HepG2 (cell line): ENCODE results near the gene MCC. TPM values are rescaled to one million over a fixed set of nuclear protein-coding genes. Genes with fewer than 3 reads are reported as not detected.

Source experiments
- ATAC-seq: fragments of 200-7000 bp; cut with Tn5 transposase; 3 replicates; pipeline ENCODE4 v1.9.1; 2020; ENCODE audit warnings: mild to moderate bottlenecking, moderate library complexity
- BruUV-seq: library from RNA; stranded (reverse); fragments of 400-500 nt; replicated peaks from 2 replicates; lab custom pipeline; 2021; lab: Mats Ljungman, UMichigan
- CTCF ChIA-PET: fragments of 300-600 bp; formaldehyde crosslinking; extraction: SDS; loops from one replicate; lab custom pipeline; 2021; ENCODE audit warnings: low total read pairs, inconsistent platforms, low intra/inter-chr PET ratio; lab: Yijun Ruan, JAX
- POLR2A ChIA-PET: fragments of 350-600 bp; sonication (Branson Sonifier 250); formaldehyde crosslinking; loops from one replicate; lab custom pipeline; 2020; ENCODE audit warnings: antibody characterized with exemption, inconsistent platforms; lab: Yijun Ruan, JAX
- DNase-seq: peaks from one replicate; pipeline ENCODE4 v3.0.0-alpha.2; 2015; ENCODE audit warnings: low spot score
- FAIRE-seq: peaks from 3 replicates; lab custom pipeline; 2011; peaks lifted over from hg19 to GRCh38; lab: Jason Lieb, UNC
- H2AFZ ChIP-seq: one replicate; pipeline ENCODE4 v1.6.1; 2011; ENCODE audit warnings: low read length, inconsistent platforms
- H3K27ac ChIP-seq: fragments of 300-600 bp; 3 replicates; pipeline ENCODE4 v1.8.0; 2011; ENCODE audit warnings: mixed run types, mild to moderate bottlenecking, mixed read lengths, low read length, inconsistent platforms; ENCODE audit not compliant: insufficient read depth; ENCODE audit errors: extremely low read length
- H3K27me3 ChIP-seq, 2 experiments: fragments of 200-600 bp in 1 of 2; 2 replicates in 1 of 2; 3 replicates in 1 of 2; pipeline versions ENCODE4 v1.6.0 to v1.8.0; 2011; ENCODE audit warnings: low read length in 2 of 2, mild to moderate bottlenecking in 2 of 2, moderate library complexity in 2 of 2, inconsistent platforms in 1 of 2; ENCODE audit not compliant: insufficient read depth in 2 of 2, control insufficient read depth in 1 of 2
- H3K36me3 ChIP-seq, 2 experiments: fragments of 200-600 bp in 1 of 2; replicated peaks in 1 of 2; 2 replicates in 1 of 2; 3 replicates in 1 of 2; pipeline versions ENCODE4 v1.5.1 to v1.8.0; 2011; ENCODE audit warnings: low read length in 2 of 2, inconsistent platforms in 1 of 2; ENCODE audit not compliant: insufficient read depth in 2 of 2, control insufficient read depth in 1 of 2
- H3K4me1 ChIP-seq: 2 replicates; pipeline ENCODE4 v1.5.1; 2012; ENCODE audit warnings: low read length, inconsistent platforms; ENCODE audit not compliant: insufficient read depth
- H3K4me2 ChIP-seq: 2 replicates; pipeline ENCODE4 v1.6.0; 2011; ENCODE audit warnings: low read depth, low read length, inconsistent platforms
- H3K4me3 ChIP-seq, 3 experiments: fragments of 200-600 bp in 1 of 3; sonication (generic), shearing (Covaris generic) in 1 of 3; replicated peaks in 1 of 3; 2 replicates each; pipeline ENCODE4 v1.5.1; 2011 to 2016; ENCODE audit warnings: low read length in 3 of 3, inconsistent platforms in 2 of 3, low read depth in 2 of 3, mild to moderate bottlenecking in 2 of 3, control low read depth in 1 of 3, mixed read lengths in 1 of 3; ENCODE audit not compliant: insufficient read depth in 1 of 3
- H3K79me2 ChIP-seq: one replicate; pipeline ENCODE4 v1.6.1; 2011; ENCODE audit warnings: low read length, inconsistent platforms; ENCODE audit not compliant: insufficient read depth
- H3K9ac ChIP-seq: 2 replicates; pipeline ENCODE4 v1.6.0; 2011; ENCODE audit warnings: mild to moderate bottlenecking, low read depth, low read length, inconsistent platforms; ENCODE audit not compliant: insufficient read depth
- H3K9me3 ChIP-seq: 2 replicates; pipeline ENCODE4 v1.5.1; 2012; ENCODE audit warnings: mild to moderate bottlenecking, low read length
- H4K20me1 ChIP-seq: 2 replicates; pipeline ENCODE4 v1.6.0; 2011; ENCODE audit warnings: inconsistent platforms, mild to moderate bottlenecking, low read length, moderate library complexity; ENCODE audit not compliant: insufficient read depth
- FOXP1 ChIP-seq, 2 experiments: fragments of 450-650 bp in 1 of 2; IDR thresholded peaks; 2 replicates each; pipeline ENCODE4 v1.6.1; 2017 to 2018; ENCODE audit warnings: antibody characterized with exemption in 1 of 2
- GFI1 ChIP-seq: sonication (generic); formaldehyde crosslinking; IDR thresholded peaks from 2 replicates; pipeline ENCODE4 v1.5.0; 2020; ENCODE audit warnings: missing genetic modification reagents, mild to moderate bottlenecking, borderline replicate concordance
- HNF4A ChIP-seq: sonication (generic); formaldehyde crosslinking; IDR thresholded peaks from 2 replicates; pipeline ENCODE4 v1.4.0; 2020; ENCODE audit warnings: missing genetic modification reagents
- NCOR1 ChIP-seq: fragments of 200-600 bp; sonication (generic); IDR thresholded peaks from 2 replicates; pipeline ENCODE4 v1.7.0; 2017; ENCODE audit warnings: antibody characterized with exemption, low read length, borderline replicate concordance
- RARG ChIP-seq: sonication (generic); formaldehyde crosslinking; IDR thresholded peaks from 2 replicates; pipeline ENCODE4 v1.4.0; 2020; ENCODE audit warnings: low read depth, mild to moderate bottlenecking, missing genetic modification reagents
- WGBS: methylation state at CpG from one replicate; pipeline ENCODE4 v1.1.6; 2017; ENCODE audit warnings: low lambda C conversion rate; 5-methylcytosine and 5-hydroxymethylcytosine counted together
- in situ Hi-C: cut with HindIII; loops from 2 replicates; pipeline ENCODE4 v1.10.0; 2017; ENCODE audit warnings: low pct_unique_long_range_greater_than_20kb; ENCODE audit not compliant: extremely low pct_ligation_motif_present
- intact Hi-C: fragments of 100-400 bp; cut with micrococcal nuclease; formaldehyde crosslinking; loops from one replicate; pipeline ENCODE4 v1.10.0; 2022; ENCODE audit not compliant: unreplicated experiment
- polyA plus RNA-seq, 8 experiments: library from polyadenylated mRNA; depleted of rRNA in 3 of 8; stranded (reverse) in 7 of 8; unstranded in 1 of 8; fragments of >200 nt; fragmentation: Illumina TruSeq in 4 of 8; extraction: Trizol in 4 of 8; gene quantifications; 2 replicates each; pipeline versions ENCODE4 v1.2.1 to v1.2.3, GENCODE V29; 2011 to 2016; ENCODE audit warnings: low read depth in 4 of 8, missing spikeins in 1 of 8, mixed read lengths in 1 of 8; ENCODE audit not compliant: insufficient read depth in 1 of 8
- total RNA-seq, 5 experiments: library from RNA; depleted of rRNA; stranded (reverse); fragments of >200 nt; fragmentation: Illumina TruSeq; extraction: Trizol; gene quantifications; 2 replicates each; pipeline ENCODE4 v1.2.3, GENCODE V29; 2016; ENCODE audit warnings: low read depth in 1 of 5
- TF ChIP-seq, protein P1 (sequence below): sonication (generic); formaldehyde crosslinking; IDR thresholded peaks from 2 replicates; pipeline ENCODE4 v1.5.0; 2020; ENCODE audit warnings: missing genetic modification reagents

Gene MCC
- total and polyA plus RNA-seq, 2 of the 13 experiments (the other 11 are each of a cell fraction or from before 2014, with no cell fraction given), result 0.55 to 2.4 TPM

DNA sequence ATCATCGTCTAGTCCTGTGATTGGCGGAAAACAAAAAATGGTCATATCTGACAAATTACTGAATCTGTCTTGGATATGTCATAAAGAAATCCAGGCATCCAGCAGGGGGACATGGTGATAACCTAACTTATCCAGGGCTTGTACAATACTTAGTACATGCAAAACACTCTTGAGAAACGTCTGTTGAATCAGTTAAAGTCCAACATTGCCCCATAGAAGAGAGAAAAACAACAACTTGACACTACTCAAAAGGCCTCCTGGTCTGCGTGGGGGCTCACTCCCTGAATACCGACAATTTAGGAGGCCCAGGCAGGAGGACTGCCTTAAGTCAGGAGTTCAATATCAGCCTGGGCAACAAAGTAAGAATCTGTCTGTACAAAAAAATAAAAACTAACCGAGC, 294.1 kb downstream of the MCC start (continued):
- peak; percentile 69 for TF ChIP-seq HNF4A (CRISPR knock-in tag)
- TF ChIP-seq GFI1, result no peak

DNA sequence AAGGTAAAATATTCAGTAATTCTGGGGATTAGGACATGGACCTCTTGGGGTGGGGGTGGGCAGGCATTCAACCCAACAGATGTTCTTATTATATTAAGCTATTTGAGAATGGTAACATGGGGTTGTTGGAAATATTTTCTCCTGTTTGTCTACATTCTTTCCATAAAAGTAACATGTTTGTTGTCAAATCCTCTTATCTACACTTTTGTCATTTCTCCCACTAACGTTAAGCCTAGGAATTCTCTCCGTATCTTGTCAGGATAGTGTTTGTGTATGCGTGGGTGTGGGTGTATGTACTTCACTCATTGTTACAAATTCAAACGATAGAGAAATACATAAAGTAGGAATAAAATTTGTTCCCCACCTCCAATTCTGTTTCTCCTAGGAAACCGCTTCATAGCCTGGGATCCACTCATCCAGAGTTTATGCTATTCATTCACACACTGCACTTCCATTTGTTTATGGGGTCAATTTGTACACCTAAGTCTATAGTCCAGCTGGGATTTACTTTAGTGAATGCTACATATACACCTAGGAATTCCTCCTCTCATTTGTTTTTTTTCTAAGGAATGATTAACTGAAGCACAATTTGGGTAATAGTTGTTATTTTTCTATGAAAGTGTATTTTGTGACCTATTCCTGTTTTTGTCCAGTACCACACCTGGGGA, 294.8 kb downstream of the MCC start:
- H3K9me3 ChIP-seq, result peaks cover 6% of the 10 kb centered on the region
- H3K9ac ChIP-seq, result no peak overlapping the region
- no peaks in the 10 kb centered on the region for H3K79me2 ChIP-seq
- no peaks in the 10 kb centered on the region for H4K20me1 ChIP-seq
- intact Hi-C loops, result no loop called here
- CTCF ChIA-PET, result no interaction called here
- H3K4me2 ChIP-seq, result no peak overlapping the region
- POLR2A ChIA-PET, result no interaction called here
- no peak for FAIRE-seq
- peaks cover 12% of the 10 kb centered on the region for H3K4me1 ChIP-seq
- ATAC-seq, result peak; percentile 74
- H3K27ac ChIP-seq, result no peak overlapping the region
- in situ Hi-C loops, result no loop called here
- H3K27me3 ChIP-seq, result no peaks in the 10 kb centered on the region; a peak in 1 of 5 replicates
- WGBS, result 60% methylated on average over 5 of the region's 5 CpGs
- BruUV-seq, result no TSS peak
- no peak overlapping the region for H3K4me3 ChIP-seq
- no peak overlapping the region for H2AFZ ChIP-seq
- DNase-seq, result peak; percentile 16
- no peaks in the 10 kb centered on the region for H3K36me3 ChIP-seq
- TF ChIP-seq FOXP1 (IDR thresholded peaks at IDR 0.05) (no peak), FOXP1 (CRISPR knock-in tag; IDR thresholded peaks at IDR 0.05) (0 out of 2 replicates have a peak, but pooled peaks have one; percentile 14), RARG (CRISPR knock-in tag) (no peak), NCOR1 (0 out of 2 replicates have a peak, but pooled peaks have one; percentile 4)
- TF ChIP-seq, protein P1, sequence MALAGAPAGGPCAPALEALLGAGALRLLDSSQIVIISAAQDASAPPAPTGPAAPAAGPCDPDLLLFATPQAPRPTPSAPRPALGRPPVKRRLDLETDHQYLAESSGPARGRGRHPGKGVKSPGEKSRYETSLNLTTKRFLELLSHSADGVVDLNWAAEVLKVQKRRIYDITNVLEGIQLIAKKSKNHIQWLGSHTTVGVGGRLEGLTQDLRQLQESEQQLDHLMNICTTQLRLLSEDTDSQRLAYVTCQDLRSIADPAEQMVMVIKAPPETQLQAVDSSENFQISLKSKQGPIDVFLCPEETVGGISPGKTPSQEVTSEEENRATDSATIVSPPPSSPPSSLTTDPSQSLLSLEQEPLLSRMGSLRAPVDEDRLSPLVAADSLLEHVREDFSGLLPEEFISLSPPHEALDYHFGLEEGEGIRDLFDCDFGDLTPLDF (CRISPR knock-in tag), result no peak
